Measurements from ENCODE around the gene PLXNB1.
"Not testable (repeated sequence)": the region's sequence is repeated elsewhere in the genome, so short reads cannot be mapped to it uniquely, and the experiment has no call there.

PLXNB1 gene

GRCh38 chr3:48429960-48430707, at the start of gene PLXNB1:
TSS of gene PLXNB1 (minus strand) at chr3:48430086. CDS start at chr3:48424611, 5,475 bp downstream.
- Histone ChIP-seq H3K9me3 (ENCODE audit: control insufficient read depth, insufficient read depth, low read length) (no peaks in the 10 kb centered on the region), H3K27ac (ENCODE audit: low read depth, low read length) (peak within 1 kb of the TSS; percentile 94), H3K4me3 (ENCODE audit: low read depth, low read length) (peak within 1 kb of the TSS; percentile 87), H3K36me3 (ENCODE audit: control insufficient read depth, insufficient read depth, low read length) (peaks cover 37% of the 10 kb centered on the region), H3K4me1 (ENCODE audit: control insufficient read depth, insufficient read depth, low read length) (peaks cover 20% of the 10 kb centered on the region), H3K9ac (ENCODE audit: low read depth, low read length) (peak within 1 kb of the TSS; percentile 91), H3K27me3 (ENCODE audit: control insufficient read depth, insufficient read depth, low read length) (no peaks in the 10 kb centered on the region)

- Histone ChIP-seq H3K36me3 (ENCODE audit: control insufficient read depth, insufficient read depth, low read length) (peaks cover 3% of the 10 kb centered on the region; the same call in 1 of the 2 replicates), H3K4me3 (ENCODE audit: low read depth, low read length) (no peak overlapping the region), H3K9me3 (ENCODE audit: control insufficient read depth, insufficient read depth, low read length) (no peaks in the 10 kb centered on the region), H3K27me3 (ENCODE audit: control insufficient read depth, insufficient read depth, low read length) (no peaks in the 10 kb centered on the region), H3K27ac (ENCODE audit: low read depth, low read length) (no peak overlapping the region), H3K9ac (ENCODE audit: low read depth, low read length) (no peak overlapping the region), H3K4me1 (ENCODE audit: control insufficient read depth, insufficient read depth, low read length) (peaks cover 11% of the 10 kb centered on the region)
These were observed 49.0 kb upstream of the PLXNB1 start for GRCh38 chr3:48478626-48479555.

- H3K27ac ChIP-seq (ENCODE audit: low read depth, low read length), result no peak overlapping the region
- no peak overlapping the region for H3K9ac ChIP-seq (ENCODE audit: low read depth, low read length)
- H3K36me3 ChIP-seq (ENCODE audit: control insufficient read depth, insufficient read depth, low read length), result peaks cover 3% of the 10 kb centered on the region; the same call in 1 of the 2 replicates
- no peaks in the 10 kb centered on the region for H3K27me3 ChIP-seq (ENCODE audit: control insufficient read depth, insufficient read depth, low read length)
- no peak overlapping the region for H3K4me3 ChIP-seq (ENCODE audit: low read depth, low read length)
- H3K4me1 ChIP-seq (ENCODE audit: control insufficient read depth, insufficient read depth, low read length), result peaks cover 17% of the 10 kb centered on the region
- H3K9me3 ChIP-seq (ENCODE audit: control insufficient read depth, insufficient read depth, low read length), result no peaks in the 10 kb centered on the region
These were observed 48.2 kb upstream of the PLXNB1 start for GRCh38 chr3:48477959-48478520.

- Histone ChIP-seq H3K27ac (ENCODE audit: low read depth, low read length) (no peak overlapping the region), H3K4me1 (ENCODE audit: control insufficient read depth, insufficient read depth, low read length) (peaks cover 17% of the 10 kb centered on the region), H3K27me3 (ENCODE audit: control insufficient read depth, insufficient read depth, low read length) (no peaks in the 10 kb centered on the region), H3K9me3 (ENCODE audit: control insufficient read depth, insufficient read depth, low read length) (no peaks in the 10 kb centered on the region), H3K36me3 (ENCODE audit: control insufficient read depth, insufficient read depth, low read length) (peaks cover 3% of the 10 kb centered on the region; the same call in 1 of the 2 replicates), H3K9ac (ENCODE audit: low read depth, low read length) (no peak overlapping the region), H3K4me3 (ENCODE audit: low read depth, low read length) (no peak overlapping the region)
These were observed 46.7 kb upstream of the PLXNB1 start for GRCh38 chr3:48476426-48477053.

GRCh38 chr3:48475188-48475587, 45.3 kb upstream of the PLXNB1 start:
- Histone ChIP-seq H3K9me3 (ENCODE audit: control insufficient read depth, insufficient read depth, low read length) (no peaks in the 10 kb centered on the region), H3K27ac (ENCODE audit: low read depth, low read length) (peak overlapping the region; percentile 74), H3K4me3 (ENCODE audit: low read depth, low read length) (no peak overlapping the region), H3K27me3 (ENCODE audit: control insufficient read depth, insufficient read depth, low read length) (no peaks in the 10 kb centered on the region), H3K4me1 (ENCODE audit: control insufficient read depth, insufficient read depth, low read length) (peaks cover 17% of the 10 kb centered on the region), H3K36me3 (ENCODE audit: control insufficient read depth, insufficient read depth, low read length) (peaks cover 3% of the 10 kb centered on the region; the same call in 1 of the 2 replicates), H3K9ac (ENCODE audit: low read depth, low read length) (peak overlapping the region; percentile 3; the same call in 1 of the 2 replicates)

- H3K4me1 ChIP-seq (ENCODE audit: control insufficient read depth, insufficient read depth, low read length), result peaks cover 17% of the 10 kb centered on the region
- no peaks in the 10 kb centered on the region for H3K9me3 ChIP-seq (ENCODE audit: control insufficient read depth, insufficient read depth, low read length)
- H3K27ac ChIP-seq (ENCODE audit: low read depth, low read length), result peak overlapping the region; percentile 74
- peak overlapping the region; percentile 3; the same call in 1 of the 2 replicates for H3K9ac ChIP-seq (ENCODE audit: low read depth, low read length)
- H3K4me3 ChIP-seq (ENCODE audit: low read depth, low read length), result peak overlapping the region; percentile 23; the same call in 1 of the 2 replicates
- H3K27me3 ChIP-seq (ENCODE audit: control insufficient read depth, insufficient read depth, low read length), result no peaks in the 10 kb centered on the region
- H3K36me3 ChIP-seq (ENCODE audit: control insufficient read depth, insufficient read depth, low read length), result peaks cover 7% of the 10 kb centered on the region; the same call in 1 of the 2 replicates
These were observed 44.7 kb upstream of the PLXNB1 start for GRCh38 chr3:48474619-48475018.

GRCh38 chr3:48474031-48474430, 44.1 kb upstream of the PLXNB1 start:
- peaks cover 13% of the 10 kb centered on the region for H3K36me3 ChIP-seq (ENCODE audit: control insufficient read depth, insufficient read depth, low read length)
- H3K4me3 ChIP-seq (ENCODE audit: low read depth, low read length); H3K9me3 ChIP-seq (ENCODE audit: control insufficient read depth, insufficient read depth, low read length); H3K9ac ChIP-seq (ENCODE audit: low read depth, low read length); H3K27me3 ChIP-seq (ENCODE audit: control insufficient read depth, insufficient read depth, low read length): not testable (repeated sequence)
- peaks cover 17% of the 10 kb centered on the region for H3K4me1 ChIP-seq (ENCODE audit: control insufficient read depth, insufficient read depth, low read length)
- H3K27ac ChIP-seq (ENCODE audit: low read depth, low read length), result peak overlapping the region; percentile 92

GRCh38 chr3:48473617-48473952, 43.7 kb upstream of the PLXNB1 start:
- H3K36me3 ChIP-seq (ENCODE audit: control insufficient read depth, insufficient read depth, low read length), result peaks cover 18% of the 10 kb centered on the region
- H3K27me3 ChIP-seq (ENCODE audit: control insufficient read depth, insufficient read depth, low read length), result no peaks in the 10 kb centered on the region
- H3K4me3 ChIP-seq (ENCODE audit: low read depth, low read length), result 0 out of 2 replicates have a peak overlapping the region, but pooled peaks have one; percentile 21
- peak overlapping the region; percentile 92 for H3K27ac ChIP-seq (ENCODE audit: low read depth, low read length)
- H3K4me1 ChIP-seq (ENCODE audit: control insufficient read depth, insufficient read depth, low read length), result peaks cover 17% of the 10 kb centered on the region
- H3K9ac ChIP-seq (ENCODE audit: low read depth, low read length), result peak overlapping the region; percentile 12; the same call in 1 of the 2 replicates
- no peaks in the 10 kb centered on the region for H3K9me3 ChIP-seq (ENCODE audit: control insufficient read depth, insufficient read depth, low read length)

GRCh38 chr3:48472923-48473616, 43.2 kb upstream of the PLXNB1 start:
- peaks cover 23% of the 10 kb centered on the region for H3K36me3 ChIP-seq (ENCODE audit: control insufficient read depth, insufficient read depth, low read length)
- H3K9ac ChIP-seq (ENCODE audit: low read depth, low read length), result peak overlapping the region; percentile 75
- H3K27ac ChIP-seq (ENCODE audit: low read depth, low read length), result peak overlapping the region; percentile 92
- H3K4me1 ChIP-seq (ENCODE audit: control insufficient read depth, insufficient read depth, low read length), result peaks cover 17% of the 10 kb centered on the region
- H3K9me3 ChIP-seq (ENCODE audit: control insufficient read depth, insufficient read depth, low read length), result no peaks in the 10 kb centered on the region
- H3K27me3 ChIP-seq (ENCODE audit: control insufficient read depth, insufficient read depth, low read length), result no peaks in the 10 kb centered on the region
- peak overlapping the region; percentile 64 for H3K4me3 ChIP-seq (ENCODE audit: low read depth, low read length)

- no peaks in the 10 kb centered on the region for H3K9me3 ChIP-seq (ENCODE audit: control insufficient read depth, insufficient read depth, low read length)
- H3K4me1 ChIP-seq (ENCODE audit: control insufficient read depth, insufficient read depth, low read length), result peaks cover 17% of the 10 kb centered on the region
These were observed 42.7 kb upstream of the PLXNB1 start for GRCh38 chr3:48472673-48472922.

More at GRCh38 chr3:48472673-48472922, 42.7 kb upstream of the PLXNB1 start:
- Histone ChIP-seq H3K36me3 (ENCODE audit: control insufficient read depth, insufficient read depth, low read length) (peaks cover 28% of the 10 kb centered on the region), H3K4me3 (ENCODE audit: low read depth, low read length) (peak overlapping the region; percentile 64), H3K27me3 (ENCODE audit: control insufficient read depth, insufficient read depth, low read length) (no peaks in the 10 kb centered on the region), H3K27ac (ENCODE audit: low read depth, low read length) (peak overlapping the region; percentile 92), H3K9ac (ENCODE audit: low read depth, low read length) (peak overlapping the region; percentile 75)
